HG03103 (cell line): Measurements from ENCODE around the gene TES.
"Not testable (repeated sequence)": the region's sequence is repeated elsewhere in the genome, so short reads cannot be mapped to it uniquely, and the experiment has no call there.

Experiments
- ATAC-seq: cut with Tn5 transposase; IDR thresholded peaks from one replicate; pipeline ENCODE4 v1.9.1; 2021; ENCODE audit warnings: low read depth; ENCODE audit not compliant: unreplicated experiment

The TES gene

GRCh38 chr7:116240024-116240668 lies 29.8 kb downstream of the TES start:
- no peak for ATAC-seq

- ATAC-seq: no peak
Measured at GRCh38 chr7:116241291-116241690, 31.0 kb downstream of the TES start.

DNA sequence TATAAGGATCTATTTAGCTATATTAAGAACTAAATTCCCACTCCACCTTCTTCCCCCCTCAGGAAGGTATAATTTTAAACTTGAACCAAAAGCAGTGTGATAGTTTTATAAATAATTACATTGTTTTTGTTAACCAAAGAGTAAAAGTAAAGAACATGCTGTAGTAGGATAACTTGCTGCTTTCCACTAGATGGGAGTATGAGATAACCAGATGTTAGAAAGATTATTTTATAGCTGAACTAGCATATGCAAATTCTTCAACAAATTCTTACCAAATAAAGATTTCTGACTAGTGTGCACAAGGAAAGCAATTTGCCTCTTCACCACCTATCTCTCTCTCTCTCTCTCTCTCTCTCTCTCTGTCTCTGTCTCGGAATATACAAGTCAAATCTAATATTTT lies 31.8 kb downstream of the TES start:
- ATAC-seq: no peak

- ATAC-seq: no peak
Measured at GRCh38 chr7:116242759-116243158, 32.4 kb downstream of the TES start.

DNA sequence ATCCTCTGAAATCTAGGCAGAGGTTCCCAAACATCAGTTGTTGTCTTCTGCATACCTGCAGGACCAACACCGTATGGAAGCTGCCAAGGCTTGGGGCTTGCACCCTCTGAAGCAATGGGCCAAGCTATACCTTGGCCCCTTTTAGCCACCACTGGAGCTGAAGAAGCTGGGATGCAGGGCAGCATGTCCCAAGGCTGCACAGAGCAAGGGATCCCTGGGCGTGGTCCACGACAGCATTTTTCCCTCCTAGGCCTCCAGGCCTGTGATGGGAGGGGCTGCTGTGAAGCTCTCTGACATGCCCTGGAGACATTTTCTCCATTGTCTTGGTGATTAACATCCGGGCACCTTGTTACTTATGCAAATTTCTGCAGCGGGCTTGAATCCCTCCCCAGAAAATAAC lies 34.5 kb downstream of the TES start:
- not testable (repeated sequence) for ATAC-seq

DNA sequence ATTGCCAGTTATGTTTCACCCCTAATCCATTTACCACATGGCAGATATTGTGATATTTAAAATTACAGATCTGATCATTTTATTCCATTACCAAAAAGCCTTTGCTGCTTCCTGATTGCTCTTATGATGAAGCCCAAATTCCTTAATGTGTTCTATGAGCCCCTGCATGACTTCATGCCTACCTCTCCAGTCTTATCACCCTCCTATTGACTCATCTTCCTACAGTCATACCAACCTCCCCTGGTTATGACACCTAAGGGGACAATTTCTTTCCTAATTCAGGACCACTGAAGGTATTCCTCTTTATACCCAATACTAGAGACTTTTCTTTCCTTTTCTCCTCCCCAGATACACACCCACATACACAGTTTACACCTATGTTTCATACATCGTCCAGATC lies 36.0 kb downstream of the TES start:
- ATAC-seq: no peak

DNA sequence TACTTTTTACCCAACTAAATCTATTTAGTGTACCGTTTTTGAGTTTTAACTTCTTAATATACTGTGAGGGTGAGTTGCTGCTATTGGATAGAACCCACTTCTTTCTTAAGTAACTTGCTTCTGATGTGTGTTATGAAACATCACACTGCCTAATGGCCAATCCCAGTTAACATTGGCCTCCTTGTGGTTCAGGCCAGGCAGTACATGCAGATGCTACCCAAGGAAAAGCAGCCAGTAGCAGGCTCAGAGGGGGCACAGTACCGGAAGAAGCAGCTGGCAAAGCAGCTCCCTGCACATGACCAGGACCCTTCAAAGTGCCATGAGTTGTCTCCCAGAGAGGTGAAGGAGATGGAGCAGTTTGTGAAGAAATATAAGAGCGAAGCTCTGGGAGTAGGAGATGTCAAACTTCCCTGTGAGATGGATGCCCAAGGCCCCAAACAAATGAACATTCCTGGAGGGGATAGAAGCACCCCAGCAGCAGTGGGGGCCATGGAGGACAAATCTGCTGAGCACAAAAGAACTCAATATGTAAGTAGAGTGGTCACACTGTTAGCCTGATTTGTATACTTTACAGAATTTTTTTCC lies 39.7 kb downstream of the TES start:
- no peak for ATAC-seq

DNA sequence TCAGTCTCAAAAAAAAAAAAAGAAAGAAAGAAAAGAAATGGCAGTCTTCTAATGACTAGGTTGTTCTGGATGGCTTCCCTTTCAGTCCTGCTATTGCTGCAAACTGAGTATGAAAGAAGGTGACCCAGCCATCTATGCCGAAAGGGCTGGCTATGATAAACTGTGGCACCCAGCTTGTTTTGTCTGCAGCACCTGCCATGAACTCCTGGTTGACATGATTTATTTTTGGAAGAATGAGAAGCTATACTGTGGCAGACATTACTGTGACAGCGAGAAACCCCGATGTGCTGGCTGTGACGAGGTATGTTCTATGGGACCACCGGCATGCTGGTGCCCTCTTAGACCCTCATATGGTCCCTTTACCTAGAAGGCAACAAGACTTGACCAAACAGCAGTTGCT lies 41.3 kb downstream of the TES start:
- no peak for ATAC-seq

DNA sequence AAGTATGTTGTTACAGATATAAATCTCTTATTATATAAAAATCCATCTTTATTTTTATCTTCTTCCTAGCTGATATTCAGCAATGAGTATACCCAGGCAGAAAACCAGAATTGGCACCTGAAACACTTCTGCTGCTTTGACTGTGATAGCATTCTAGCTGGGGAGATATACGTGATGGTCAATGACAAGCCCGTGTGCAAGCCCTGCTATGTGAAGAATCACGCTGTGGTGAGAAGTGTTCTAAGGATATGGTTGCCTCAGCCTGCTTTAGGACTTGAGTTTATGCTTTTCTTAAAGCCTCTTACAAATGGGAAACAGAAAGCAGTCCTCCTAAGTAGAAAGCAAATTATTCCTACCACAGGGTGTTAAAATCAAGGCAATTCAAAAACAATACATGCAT lies 41.9 kb downstream of the TES start:
- ATAC-seq: no peak

GRCh38 chr7:116257156-116257555 lies 46.8 kb downstream of the TES start:
- no peak for ATAC-seq

- ATAC-seq: peak; percentile 56
Measured at GRCh38 chr7:116258734-116259133, 48.4 kb downstream of the TES start.

- no peak for ATAC-seq
Measured at GRCh38 chr7:116259156-116259870, 49.0 kb downstream of the TES start.

DNA sequence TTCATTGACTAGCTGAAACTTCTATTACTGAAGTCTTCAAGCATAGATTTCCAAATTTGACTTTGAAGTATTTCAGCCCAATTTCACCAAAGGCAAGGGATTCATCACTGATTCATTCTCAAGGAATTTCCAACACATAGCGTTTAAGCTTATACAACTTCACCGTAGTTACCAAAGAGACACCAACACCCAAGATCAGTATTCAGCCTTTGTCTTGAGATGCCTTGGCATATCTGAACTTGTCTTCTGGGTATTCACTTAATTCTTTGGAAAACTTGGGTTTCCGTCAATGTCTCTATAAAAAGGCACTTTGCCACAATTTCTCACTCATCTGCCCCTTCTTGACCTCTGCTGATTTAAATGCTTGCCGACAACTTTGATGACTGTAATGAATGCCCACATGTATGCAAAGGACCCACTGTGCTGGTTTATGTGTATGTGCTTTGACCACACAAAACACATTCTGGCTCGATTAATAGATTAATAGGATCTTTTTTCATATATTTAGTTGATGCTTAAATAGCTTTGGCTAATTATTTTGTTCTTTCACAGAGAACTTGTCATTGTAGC lies 49.6 kb downstream of the TES start:
- no peak for ATAC-seq

GRCh38 chr7:116261904-116262303 lies 51.6 kb downstream of the TES start:
- ATAC-seq: no peak

- ATAC-seq: no peak
Measured at GRCh38 chr7:116265881-116266280, 55.5 kb downstream of the TES start.

DNA sequence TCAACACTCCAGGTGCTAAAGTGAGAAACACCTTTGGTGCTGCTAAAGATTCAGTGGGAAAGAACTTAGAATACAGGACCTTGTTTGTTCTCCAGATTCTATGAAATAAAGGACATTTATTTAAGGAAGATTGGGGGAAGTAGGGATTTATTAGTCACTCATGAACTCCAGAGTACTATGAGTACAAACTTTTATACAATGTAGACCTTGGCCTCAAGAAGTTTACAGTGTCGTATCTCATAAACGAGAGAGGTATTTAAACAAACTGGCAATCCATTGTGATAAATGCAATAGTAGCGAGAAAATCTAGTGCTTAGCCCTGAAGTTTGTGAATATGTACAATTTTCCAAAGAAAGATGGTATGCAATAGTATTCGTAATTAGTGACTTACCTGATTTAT lies 59.1 kb downstream of the TES start:
- no peak for ATAC-seq

- ATAC-seq: no peak
Measured at GRCh38 chr7:116271161-116271913, 61.0 kb downstream of the TES start.

DNA sequence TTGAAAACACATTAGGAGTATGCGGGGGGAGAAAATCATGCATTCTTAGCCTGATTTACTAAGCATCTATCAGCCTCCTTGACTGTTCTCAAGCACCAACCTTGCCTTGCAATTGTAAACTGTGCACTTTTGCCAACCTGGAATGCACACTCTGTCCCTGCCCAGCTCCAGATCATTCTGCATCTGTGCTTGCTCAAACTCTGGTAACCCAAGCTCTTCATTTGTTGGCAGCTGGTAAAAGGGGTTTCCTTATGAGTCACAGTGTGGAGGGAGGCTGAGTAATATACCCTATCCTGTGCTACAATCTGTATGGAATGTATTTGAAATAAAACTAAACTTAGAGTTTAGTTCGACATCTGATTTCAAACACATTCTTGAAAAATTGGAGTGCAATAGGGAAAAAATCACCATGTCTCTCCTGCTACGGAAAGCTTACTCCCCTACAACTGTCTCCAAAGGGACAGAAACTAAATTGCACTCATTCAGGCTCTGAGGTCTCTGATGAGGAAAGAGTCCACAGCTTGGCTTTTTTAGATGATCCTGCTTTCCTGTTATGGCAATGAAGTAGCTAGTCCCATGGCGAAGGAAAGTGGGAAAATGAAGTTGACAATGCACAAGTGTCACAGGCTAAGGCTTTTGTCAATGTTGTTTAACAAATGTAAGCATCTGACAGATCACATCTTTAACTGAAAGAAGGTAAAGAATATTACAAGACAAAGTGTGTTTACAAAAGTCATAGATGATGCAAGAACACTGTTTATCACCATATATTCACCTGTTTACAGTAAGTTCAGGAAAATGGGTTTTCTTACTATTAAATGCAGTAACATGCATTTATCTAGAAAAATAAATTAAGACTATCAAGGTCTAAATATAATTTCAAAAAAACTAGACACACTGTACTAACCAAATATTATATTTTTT lies 61.9 kb downstream of the TES start:
- ATAC-seq: peak; percentile 56

- ATAC-seq: no peak
Measured at GRCh38 chr7:116273283-116273917, 63.1 kb downstream of the TES start.

GRCh38 chr7:116273918-116274301 lies 63.6 kb downstream of the TES start:
- ATAC-seq: no peak
